GM21447 (cell line): ENCODE measurements around the gene PTGR3.

Experiments used
- ATAC-seq: cut with Tn5 transposase; IDR thresholded peaks from one replicate; pipeline ENCODE4 v1.9.1; 2021; ENCODE audit not compliant: unreplicated experiment

The PTGR3 gene

DNA sequence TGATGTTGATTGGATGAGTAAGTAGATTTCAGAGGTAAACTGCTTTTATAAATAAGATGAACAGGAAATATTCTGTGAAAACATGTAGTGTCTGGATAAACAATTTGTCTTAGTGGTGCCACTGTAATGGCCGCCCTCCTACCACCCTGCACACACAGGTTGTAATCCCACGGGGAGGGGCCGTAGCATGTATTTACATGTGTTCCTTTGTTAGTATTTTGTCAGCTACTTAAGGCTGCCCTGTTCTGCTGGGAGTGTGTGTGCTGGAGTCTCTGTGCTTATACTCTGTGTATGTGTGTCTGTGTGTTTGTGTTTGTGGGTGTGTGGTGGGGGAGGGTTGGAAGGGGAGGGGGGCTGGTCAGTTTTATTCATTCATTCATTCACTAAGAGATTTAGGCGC lies 6.7 kb upstream of the PTGR3 start:
- no peak for ATAC-seq

DNA sequence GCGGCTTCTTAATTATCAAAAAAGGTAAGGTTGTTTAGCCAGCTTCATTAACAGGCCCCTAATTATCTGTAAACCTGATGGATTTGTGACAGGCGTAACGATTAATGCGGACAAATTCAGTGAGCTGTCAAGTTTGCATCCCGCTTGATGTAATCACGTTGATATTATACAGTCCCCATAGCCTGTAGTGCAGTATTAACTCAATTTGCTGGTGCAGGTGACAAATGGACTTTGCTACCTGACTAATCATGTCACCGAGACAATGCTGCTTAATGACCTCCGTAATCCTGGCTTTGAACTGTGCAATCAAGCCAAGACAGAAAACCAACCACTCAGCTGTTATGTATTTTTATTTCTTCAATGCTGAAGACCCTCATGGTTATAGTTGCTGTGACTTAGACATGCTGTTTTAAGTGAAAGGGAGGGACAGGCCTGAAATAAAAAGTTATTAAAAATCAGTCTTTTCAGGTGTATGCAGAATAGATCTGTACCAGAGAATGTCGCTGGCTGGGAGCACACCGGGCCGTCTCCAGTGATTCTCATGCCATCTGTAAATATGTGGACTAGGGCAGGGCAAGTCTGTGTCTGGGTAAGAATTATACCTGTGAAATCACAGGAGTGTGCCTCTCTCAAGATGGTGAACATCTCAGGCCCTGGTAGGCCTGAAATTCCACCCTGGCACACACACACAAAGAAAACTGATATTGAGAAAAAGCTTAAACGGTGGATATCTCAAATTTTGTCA lies 6.0 kb upstream of the PTGR3 start:
- no peak for ATAC-seq

- ATAC-seq: no peak
Observed at GRCh38 chr18:75214332-75214690, 5.4 kb upstream of the PTGR3 start.

DNA sequence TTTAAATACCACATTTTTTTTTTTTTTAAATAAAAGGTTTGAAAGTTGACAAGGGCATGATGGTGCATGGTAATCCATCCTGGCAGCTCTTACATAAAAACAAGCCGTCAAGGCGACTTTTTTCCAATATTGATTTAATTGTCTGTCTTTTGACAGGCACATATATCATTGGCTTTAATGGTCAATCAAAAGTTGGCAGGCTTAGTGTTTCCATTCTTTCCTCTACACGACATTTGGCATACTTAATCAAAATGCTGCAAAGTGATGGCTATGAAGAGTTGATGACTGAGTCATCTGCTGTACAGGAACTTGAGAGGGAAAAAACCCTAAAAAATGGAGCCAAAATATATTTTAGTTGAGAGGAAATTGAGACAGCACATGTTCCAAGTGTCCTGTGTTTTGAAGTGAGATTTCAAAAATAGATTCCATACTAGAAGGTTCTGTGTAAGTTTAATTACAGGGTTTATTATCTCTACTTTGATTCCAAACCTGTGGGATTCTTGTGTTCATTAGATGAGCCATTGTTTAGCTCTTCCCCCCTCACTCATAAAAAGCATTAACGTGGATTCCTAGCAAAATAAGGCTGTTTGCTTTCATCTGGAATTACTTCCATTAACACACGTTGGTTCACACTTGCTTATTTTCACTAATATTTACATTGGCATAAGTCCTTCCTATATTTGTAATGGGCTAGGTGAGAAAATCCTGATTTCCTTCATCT lies 4.8 kb upstream of the PTGR3 start:
- no peak for ATAC-seq

GRCh38 chr18:75212751-75213090 lies 3.8 kb upstream of the PTGR3 start:
- ATAC-seq: no peak

DNA sequence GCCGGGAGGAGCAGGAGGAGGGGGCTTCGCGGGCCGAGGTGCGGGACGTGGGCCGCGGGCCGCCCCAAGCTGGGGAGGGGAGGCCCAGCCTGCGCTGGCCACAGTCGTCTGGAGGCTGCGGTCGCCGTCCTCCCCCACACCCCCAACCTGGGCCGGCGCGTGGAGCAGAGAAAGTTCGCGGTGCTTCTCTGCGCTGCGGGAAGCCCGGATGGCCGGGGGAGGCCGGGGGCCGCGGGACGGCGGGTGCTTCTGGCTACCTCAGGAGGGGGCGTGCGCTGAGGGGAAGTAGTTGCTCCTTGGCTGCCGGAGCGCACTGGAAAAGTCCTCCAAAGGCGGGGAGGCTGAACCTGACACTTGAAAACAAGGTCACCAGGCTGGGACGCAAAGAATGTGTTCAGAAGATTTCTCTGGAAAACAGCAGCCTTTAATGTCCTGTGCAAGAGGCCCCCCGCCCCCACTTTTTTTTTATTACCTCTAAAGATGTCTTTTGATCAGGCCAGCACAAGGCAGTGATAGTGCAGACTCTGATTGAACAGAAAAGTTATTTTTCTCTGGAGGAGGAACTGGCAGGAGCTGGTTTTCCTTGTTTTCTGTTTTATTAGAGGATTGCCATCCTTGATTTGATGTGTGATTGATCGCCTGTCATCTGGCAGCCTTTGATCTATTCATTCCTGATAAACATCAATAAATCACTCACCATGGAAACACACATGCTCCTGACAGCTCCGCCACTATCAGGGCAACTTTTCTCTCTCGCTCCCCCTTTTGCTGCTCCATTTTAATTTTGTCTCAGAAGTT lies 3.2 kb upstream of the PTGR3 start:
- ATAC-seq: no peak

- no peak for ATAC-seq
Observed at GRCh38 chr18:75211626-75211952, 2.6 kb upstream of the PTGR3 start.

DNA sequence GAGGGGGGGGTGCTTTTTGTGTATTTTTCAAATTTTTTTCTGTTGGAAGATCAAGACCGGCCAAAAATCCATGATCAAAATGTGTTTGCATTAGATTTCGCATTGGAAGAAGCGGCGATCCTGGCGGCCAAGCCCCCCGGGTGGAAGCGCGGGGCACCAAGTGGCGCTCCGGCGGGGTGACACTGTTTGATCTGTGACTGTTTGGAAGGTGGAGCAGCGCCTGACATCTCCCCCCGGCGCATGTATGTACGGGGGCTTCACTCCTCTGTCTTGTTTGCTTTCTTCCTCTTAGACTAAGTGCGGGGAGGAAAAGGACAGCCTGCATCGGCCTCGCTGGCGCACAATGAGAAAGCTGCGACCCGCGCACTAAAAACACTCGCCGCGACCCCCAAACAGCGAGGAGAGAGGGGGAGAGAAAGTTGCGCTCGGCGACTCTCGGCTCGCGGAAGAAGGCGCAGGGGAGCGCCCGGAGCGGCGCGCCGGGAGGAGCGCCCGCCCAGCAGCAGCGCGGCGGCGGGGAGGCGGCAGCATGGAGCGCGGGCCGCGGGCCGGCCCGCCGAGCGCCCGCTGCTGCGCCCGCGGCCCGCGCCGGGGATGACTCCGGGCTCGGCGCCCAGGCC lies 2.2 kb upstream of the PTGR3 start:
- no peak for ATAC-seq

- peak; percentile 40 for ATAC-seq
Observed at GRCh38 chr18:75210274-75211001, 1.5 kb upstream of the PTGR3 start, which contains the start of gene TSHZ1. Gene TSHZ1 (plus strand): TSS chr18:75210797. CDS start chr18:75211877, 1,080 bp downstream.

DNA sequence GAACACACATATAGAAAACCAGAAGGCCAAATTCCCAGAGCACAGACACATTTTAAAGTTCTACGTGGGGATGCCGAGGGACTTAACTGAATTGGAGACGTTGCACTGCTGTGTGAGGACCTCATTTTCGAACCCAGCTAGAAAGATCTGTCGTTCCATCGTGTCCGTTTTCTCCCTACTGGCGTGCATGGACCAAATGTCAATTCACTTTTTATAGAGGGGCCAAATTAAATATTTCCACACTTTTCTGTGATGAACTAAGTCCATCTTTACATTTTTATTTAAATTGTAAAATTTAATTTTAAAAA lies 966 bp upstream of the PTGR3 start:
- ATAC-seq: no peak

DNA sequence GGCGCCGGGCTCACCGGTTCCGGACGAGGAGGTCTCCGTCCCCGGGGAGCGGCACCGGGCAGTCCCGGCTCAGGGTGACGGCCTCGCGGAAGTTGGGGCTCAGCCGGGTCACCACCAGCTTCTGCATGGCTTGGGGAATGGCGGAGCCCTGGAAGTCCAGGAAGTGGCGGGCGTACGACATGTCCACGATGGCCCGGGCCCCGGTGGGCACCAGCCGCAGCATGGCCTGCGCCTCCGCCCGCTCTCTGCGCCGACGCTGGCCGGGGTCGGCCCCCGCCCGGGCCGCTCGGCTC lies 157 bp downstream of the PTGR3 start:
- peak; percentile 9 for ATAC-seq

DNA sequence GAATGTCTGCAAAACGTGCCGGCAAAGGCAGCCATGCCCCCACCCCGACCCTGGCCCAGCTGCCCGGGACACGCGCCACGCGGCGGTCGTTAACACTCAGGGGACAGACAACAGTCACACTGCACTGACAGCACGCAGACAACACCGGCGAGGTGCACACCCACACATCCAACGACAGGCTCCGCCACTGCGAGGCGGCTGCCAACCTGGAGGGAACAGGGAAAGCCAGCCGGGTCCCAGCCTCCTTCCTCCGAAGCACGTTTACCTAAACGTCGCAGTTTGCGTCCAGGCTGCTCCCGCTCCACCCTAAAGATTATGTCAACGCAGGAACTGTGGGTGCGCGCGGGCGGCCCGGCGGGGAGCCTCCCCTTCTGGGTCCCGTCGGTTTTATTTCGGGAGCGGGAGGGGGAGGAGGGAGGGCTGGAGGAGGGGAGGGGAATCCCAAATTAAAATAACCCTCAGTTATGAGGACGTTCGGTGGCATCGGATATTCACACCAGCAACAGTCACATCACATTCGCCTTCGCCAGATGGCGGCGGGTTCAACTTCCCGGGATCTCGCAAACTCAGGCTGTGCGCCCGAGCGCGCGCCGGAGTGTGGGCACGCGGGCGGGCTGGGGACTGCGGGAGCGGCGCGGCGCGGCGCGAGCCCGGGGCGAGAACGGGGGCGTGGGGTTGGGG lies 644 bp downstream of the PTGR3 start:
- ATAC-seq: peak; percentile 12

DNA sequence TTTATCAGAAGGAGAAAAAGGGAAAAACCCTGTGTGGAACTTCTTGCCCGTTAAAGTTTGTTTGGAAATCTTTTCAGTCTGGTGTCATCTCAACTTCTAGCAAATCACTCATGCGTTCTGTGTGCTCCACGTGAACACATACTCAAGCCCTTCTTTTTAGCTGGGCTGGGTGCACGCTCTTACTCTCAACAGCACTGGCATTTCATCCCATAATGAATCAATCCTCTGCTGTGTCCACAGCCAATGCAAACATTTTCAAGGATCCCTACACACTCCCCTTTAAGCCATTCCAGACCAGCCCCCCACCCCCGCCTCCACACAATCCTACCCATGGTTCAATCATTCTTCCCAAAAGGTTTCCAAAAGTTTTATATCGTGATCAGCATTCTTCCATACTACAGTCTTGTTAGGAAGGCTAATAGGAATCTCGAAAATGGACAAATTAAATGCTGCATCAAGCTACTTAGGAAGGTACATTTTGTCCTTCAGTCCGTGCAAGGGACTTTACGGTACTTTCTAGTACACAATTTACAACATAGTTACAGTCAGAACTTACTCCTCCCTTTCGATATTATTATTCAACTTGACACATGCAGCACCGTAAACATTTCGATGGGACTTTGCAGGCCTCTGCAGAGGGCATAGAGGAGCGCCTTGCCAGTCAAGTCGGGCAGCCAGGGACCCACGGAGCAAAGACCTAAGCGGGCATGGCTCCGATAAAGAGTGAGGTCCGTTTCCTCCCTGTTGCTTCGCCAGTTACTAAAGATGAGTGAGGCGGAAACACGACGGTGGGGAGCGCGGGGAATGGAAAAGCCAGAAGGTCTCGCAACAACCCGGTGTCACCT lies 1.4 kb downstream of the PTGR3 start:
- peak; percentile 3 for ATAC-seq

- no peak for ATAC-seq
Observed at GRCh38 chr18:75206452-75207309, 2.3 kb downstream of the PTGR3 start.

DNA sequence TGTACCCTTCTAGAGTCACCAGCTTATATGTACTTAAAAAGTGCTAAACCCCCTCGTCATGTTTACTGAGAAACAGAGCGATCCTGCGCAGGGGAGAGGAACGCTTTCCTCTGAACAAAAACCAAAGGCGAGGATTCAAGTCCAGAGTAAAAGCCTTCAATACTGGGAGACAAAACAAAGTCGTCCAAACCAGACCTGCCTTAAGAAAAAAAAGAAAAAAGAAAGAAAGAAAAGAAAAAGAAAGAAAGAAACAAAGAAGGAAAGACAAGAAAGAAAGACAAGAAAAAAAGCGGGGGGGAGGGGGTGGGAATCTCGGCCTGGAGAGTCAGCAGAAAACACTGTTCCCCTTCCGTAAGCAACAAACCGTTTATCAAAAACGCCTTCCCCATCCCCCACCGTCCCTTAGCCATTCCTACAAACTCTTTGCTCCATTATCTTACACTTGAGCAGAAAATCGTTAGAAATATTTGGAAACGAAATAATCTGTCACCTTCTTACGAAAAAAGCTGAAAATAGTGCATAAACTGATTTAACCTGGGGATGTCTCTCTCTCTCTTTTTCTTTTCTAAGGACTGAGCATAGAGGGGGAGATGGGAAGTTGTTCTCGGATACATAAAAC lies 3.3 kb downstream of the PTGR3 start:
- ATAC-seq: no peak

GRCh38 chr18:75204732-75205513 lies 4.0 kb downstream of the PTGR3 start:
- ATAC-seq: no peak

- no peak for ATAC-seq
Observed at GRCh38 chr18:75204269-75204731, 4.6 kb downstream of the PTGR3 start.
